Brain microvascular endothelial cell (primary cell): ENCODE measurements around the gene TOR1A.

Experiments
- DNase-seq: peaks from one replicate; pipeline ENCODE4 v3.0.0-alpha.2; 2020
- H3K27ac ChIP-seq: fragments of 250-450 bp; sonication (Bioruptor Pico); 2 replicates; pipeline ENCODE4 v1.5.1; 2020; ENCODE audit warnings: mild to moderate bottlenecking, moderate library complexity
- H3K27me3 ChIP-seq: fragments of 250-450 bp; sonication (Bioruptor Pico); replicated peaks from 2 replicates; pipeline ENCODE4 v1.5.1; 2020; ENCODE audit warnings: mild to moderate bottlenecking
- H3K36me3 ChIP-seq: fragments of 250-450 bp; sonication (Bioruptor Pico); replicated peaks from 2 replicates; pipeline ENCODE4 v1.5.1; 2020; ENCODE audit warnings: mild to moderate bottlenecking
- H3K4me3 ChIP-seq: 2 replicates; pipeline ENCODE4 v1.5.1; 2011; ENCODE audit warnings: low read depth, mild to moderate bottlenecking, control low read depth, low read length, moderate library complexity
- CTCF ChIP-seq: IDR thresholded peaks from 2 replicates; pipeline ENCODE4 v1.5.1; 2011; ENCODE audit warnings: low read depth, mild to moderate bottlenecking, moderate library complexity, low read length, control low read depth, inconsistent platforms; ENCODE audit errors: missing control alignments
- in situ Hi-C: cut with HindIII; loops from 2 replicates; pipeline ENCODE4 v1.10.0; 2017; ENCODE audit warnings: low sequenced_read_pairs, low pct_ligation_motif_present

TOR1A gene

GRCh38 chr9:129848712-129849441 is 24.9 kb upstream of the TOR1A start:
- Histone ChIP-seq H3K27ac (no peak overlapping the region), H3K36me3 (peaks cover 17% of the 10 kb centered on the region), H3K4me3 (no peak overlapping the region), H3K27me3 (no peaks in the 10 kb centered on the region)
- DNase-seq = no peak
- TF ChIP-seq CTCF = no peak
- in situ Hi-C loops = no loop called here

GRCh38 chr9:129845373-129845772 is 21.4 kb upstream of the TOR1A start:
- H3K4me3 ChIP-seq = no peak overlapping the region
- no peak overlapping the region for H3K27ac ChIP-seq
- in situ Hi-C loops = no loop called here
- no peaks in the 10 kb centered on the region for H3K27me3 ChIP-seq
- DNase-seq = no peak
- peaks cover 3% of the 10 kb centered on the region for H3K36me3 ChIP-seq
- TF ChIP-seq CTCF = no peak

- Histone ChIP-seq H3K4me3 (no peak overlapping the region), H3K27ac (no peak overlapping the region), H3K36me3 (no peaks in the 10 kb centered on the region), H3K27me3 (no peaks in the 10 kb centered on the region)
- DNase-seq = no peak
- TF ChIP-seq CTCF = no peak
- in situ Hi-C loops = no loop called here
These were observed 17.1 kb upstream of the TOR1A start for GRCh38 chr9:129841071-129841470.

GRCh38 chr9:129840034-129840433 is 16.1 kb upstream of the TOR1A start:
- no peak for DNase-seq
- TF ChIP-seq CTCF = no peak
- in situ Hi-C loops = no loop called here
- no peak overlapping the region for H3K27ac ChIP-seq
- H3K4me3 ChIP-seq = no peak overlapping the region
- no peaks in the 10 kb centered on the region for H3K36me3 ChIP-seq
- H3K27me3 ChIP-seq = no peaks in the 10 kb centered on the region

- H3K27ac ChIP-seq = peak overlapping the region; percentile 23
- H3K4me3 ChIP-seq = no peak overlapping the region
- no peak for TF ChIP-seq CTCF
- DNase-seq = no peak
- H3K36me3 ChIP-seq = no peaks in the 10 kb centered on the region
- in situ Hi-C loops = no loop called here
- H3K27me3 ChIP-seq = no peaks in the 10 kb centered on the region
These were observed 15.5 kb upstream of the TOR1A start for GRCh38 chr9:129839324-129840023.
